GM12891 (cell line): ENCODE data around the gene FKBP9.

Source experiments
- PAX5 ChIP-seq: IDR thresholded peaks from 2 replicates; pipeline ENCODE4 v1.6.1; 2011; ENCODE audit warnings: low read length, moderate library complexity, mild to moderate bottlenecking; ENCODE audit not compliant: insufficient read depth, severe bottlenecking
- POLR2A ChIP-seq: IDR thresholded peaks from 2 replicates; pipeline ENCODE4 v1.6.1; 2011; ENCODE audit warnings: low read depth, low read length, control low read depth
- POLR2AphosphoS5 ChIP-seq: IDR thresholded peaks from 2 replicates; pipeline ENCODE4 v1.6.1; 2011; ENCODE audit warnings: low read depth, low read length, control low read depth
- POU2F2 ChIP-seq: IDR thresholded peaks from 2 replicates; pipeline ENCODE4 v1.6.1; 2011; ENCODE audit warnings: low read depth, mild to moderate bottlenecking, control low read depth, low read length, moderate library complexity
- SPI1 ChIP-seq: IDR thresholded peaks from 2 replicates; pipeline ENCODE4 v1.6.1; 2011; ENCODE audit warnings: low read depth, low read length, control low read depth
- TAF1 ChIP-seq: IDR thresholded peaks from 2 replicates; pipeline ENCODE4 v1.6.1; 2011; ENCODE audit warnings: low read depth, low read length, control low read depth

DNA sequence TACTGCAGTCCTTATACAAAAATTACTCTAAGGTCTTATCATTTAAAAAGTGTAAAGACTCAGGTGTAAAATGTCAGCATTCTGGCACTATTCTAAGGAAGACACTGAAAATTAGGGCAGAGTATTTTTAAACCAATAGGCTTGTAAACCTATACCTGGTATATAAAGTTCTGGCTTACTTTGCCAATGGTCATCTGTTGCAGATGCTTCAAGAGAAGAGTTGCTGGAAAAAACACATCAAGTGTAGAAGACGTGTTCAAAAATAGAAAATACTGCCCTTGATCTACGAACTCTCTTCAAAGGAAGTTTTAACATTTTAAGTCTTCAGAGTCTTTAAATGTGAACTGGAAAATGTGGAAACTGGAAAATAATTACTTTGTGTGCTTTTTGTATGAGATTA lies 81.4 kb downstream of the FKBP9 start:
- no peak for TF ChIP-seq POLR2A
- no peak for TF ChIP-seq TAF1
- no peak for TF ChIP-seq PAX5
- no peak for TF ChIP-seq POU2F2
- no peak for TF ChIP-seq POLR2AphosphoS5
- no peak for TF ChIP-seq SPI1
